Measurements from ENCODE around the gene TBC1D22A. TPM values are rescaled to one million over a fixed set of nuclear protein-coding genes. Genes with fewer than 3 reads are reported as not detected.
A peak's percentile ranks its signal among the peaks of the same experiment; 100 is the strongest.

TBC1D22A gene
- polyA plus RNA-seq, 1 of the 3 experiments (the other 2 are of a cell fraction): 16.5 TPM

GRCh38 chr22:47197773-47198500 is 435.5 kb downstream of the TBC1D22A start (continued):
- no peak for TF ChIP-seq IRF3 (IDR thresholded peaks at IDR 0.05; ENCODE audit: low read depth, low read length)
- no peak for TF ChIP-seq RFX5 (IDR thresholded peaks at IDR 0.05; ENCODE audit: low read length)
- no peak for TF ChIP-seq FOXM1 (IDR thresholded peaks at IDR 0.05; ENCODE audit: low read depth)
- no peak for TF ChIP-seq TCF12 (IDR thresholded peaks at IDR 0.05)
- TF ChIP-seq FOXJ3 (CRISPR knock-in tag; IDR thresholded peaks at IDR 0.05): no peak

- Histone ChIP-seq H2AFZ (ENCODE audit: low read depth) (no peak overlapping the region), H3K9me2 (no peaks in the 10 kb centered on the region), H3K4me1 (ENCODE audit: control insufficient read depth in 1 of 2, insufficient read depth in 2 of 2, low read depth in 1 of 2, low read length in 1 of 2) (no peaks in the 10 kb centered on the region; a peak in 1 of 4 replicates), H3K79me2 (ENCODE audit: insufficient read depth) (no peaks in the 10 kb centered on the region), H3K9me3 (no peaks in the 10 kb centered on the region), H3K4me3 (ENCODE audit: low read depth in 2 of 2, low read length in 1 of 2) (no peak overlapping the region), H3K27me3 (ENCODE audit: insufficient read depth) (no peaks in the 10 kb centered on the region), H3K9ac (no peak overlapping the region), H3K36me3 (replicated peaks in 1 of 2; ENCODE audit: control insufficient read depth in 1 of 2, insufficient read depth in 2 of 2, low read length in 1 of 2) (no peaks in the 10 kb centered on the region), H3F3A (replicated peaks; ENCODE audit: insufficient read depth) (no peaks in the 10 kb centered on the region), H3K4me2 (no peak overlapping the region), H3K27ac (ENCODE audit: low read depth in 2 of 2, low read length in 1 of 2) (no peak overlapping the region), H4K20me1 (ENCODE audit: insufficient read depth) (no peaks in the 10 kb centered on the region)
- POLR2A ChIA-PET: no interaction called here
- CTCF ChIA-PET: no interaction called here
- DNase-seq: peak; percentile 27
- TF ChIP-seq GABPA (IDR thresholded peaks at IDR 0.05; ENCODE audit: low read depth): no peak
- TF ChIP-seq REST (IDR thresholded peaks at IDR 0.05; ENCODE audit: low read depth, low read length): no peak
- no peak for TF ChIP-seq RFX5 (IDR thresholded peaks at IDR 0.05; ENCODE audit: low read length)
- no peak for TF ChIP-seq FOSL2 (IDR thresholded peaks at IDR 0.05; ENCODE audit: borderline replicate concordance, low read depth)
- TF ChIP-seq PBX3 (IDR thresholded peaks at IDR 0.05): no peak
- TF ChIP-seq NFIC (IDR thresholded peaks at IDR 0.05; ENCODE audit: borderline replicate concordance): no peak
- TF ChIP-seq ZBTB33 (IDR thresholded peaks at IDR 0.05; ENCODE audit: borderline replicate concordance, low read depth): no peak
- TF ChIP-seq CHD2 (IDR thresholded peaks at IDR 0.05; ENCODE audit: low read length, partially characterized antibody): no peak
- TF ChIP-seq EZH2phosphoT487 (IDR thresholded peaks at IDR 0.05; ENCODE audit: borderline replicate concordance, low read depth): no peak
- TF ChIP-seq FOXJ3 (CRISPR knock-in tag; IDR thresholded peaks at IDR 0.05): no peak
- WGBS (ENCODE audit: low lambda C conversion rate): 78% methylated on average over 12 of the region's 19 CpGs
These were observed 436.4 kb downstream of the TBC1D22A start for GRCh38 chr22:47198801-47199251.
